Lower lobe of right lung (tissue), 2 donors: Measurements from ENCODE around the gene IFI27. TPM values are rescaled to one million over a fixed set of nuclear protein-coding genes. Genes with fewer than 3 reads are reported as not detected.
A peak's percentile ranks its signal among the peaks of the same experiment; 100 is the strongest.

Experiments
- ATAC-seq, 2 donors: fragments of 200-7000 bp; cut with Tn5 transposase; one replicate each; pipeline ENCODE4 v1.9.1; 2020 to 2022; ENCODE audit warnings: mild to moderate bottlenecking in 2 of 2, moderate library complexity in 2 of 2
- DNase-seq: peaks from one replicate; pipeline ENCODE4 v3.0.0-alpha.2; 2020
- H3K27ac ChIP-seq: fragments of 200-600 bp; one replicate; pipeline ENCODE4 v1.8.0; 2022
- H3K27me3 ChIP-seq: fragments of 200-600 bp; one replicate; pipeline ENCODE4 v1.8.0; 2022; ENCODE audit warnings: low read depth
- H3K36me3 ChIP-seq: fragments of 200-600 bp; one replicate; pipeline ENCODE4 v1.8.0; 2022; ENCODE audit warnings: mild to moderate bottlenecking
- H3K4me1 ChIP-seq: fragments of 200-600 bp; one replicate; pipeline ENCODE4 v1.8.0; 2022
- H3K4me3 ChIP-seq: fragments of 200-600 bp; one replicate; pipeline ENCODE4 v1.8.0; 2022; ENCODE audit warnings: mild to moderate bottlenecking
- H3K9me3 ChIP-seq: fragments of 200-600 bp; one replicate; pipeline ENCODE4 v1.8.0; 2022
- intact Hi-C: fragments of 100-400 bp; cut with DNase I; formaldehyde crosslinking; loops from one replicate; pipeline ENCODE4 v1.11.0; 2022
- total RNA-seq: library from RNA; stranded (reverse); fragmentation: NEBNext Ultra II Directional; extraction: Animal tissue kit (Norgen Biotek cat#: 25700); gene quantifications from one replicate; pipeline ENCODE4 v1.2.1, GENCODE V29; 2021
- TF ChIP-seq, protein P1 (sequence below): fragments of 200-600 bp; IDR thresholded peaks from one replicate; pipeline ENCODE4 v1.8.0; 2022; ENCODE audit warnings: antibody characterized with exemption, mild to moderate bottlenecking
- donor health status: DM: no; HTN: yes; CAD: no; lungs with severe emphysema.

Gene IFI27
- total RNA-seq, 1 donor from 2014 or later = 340 TPM

DNA sequence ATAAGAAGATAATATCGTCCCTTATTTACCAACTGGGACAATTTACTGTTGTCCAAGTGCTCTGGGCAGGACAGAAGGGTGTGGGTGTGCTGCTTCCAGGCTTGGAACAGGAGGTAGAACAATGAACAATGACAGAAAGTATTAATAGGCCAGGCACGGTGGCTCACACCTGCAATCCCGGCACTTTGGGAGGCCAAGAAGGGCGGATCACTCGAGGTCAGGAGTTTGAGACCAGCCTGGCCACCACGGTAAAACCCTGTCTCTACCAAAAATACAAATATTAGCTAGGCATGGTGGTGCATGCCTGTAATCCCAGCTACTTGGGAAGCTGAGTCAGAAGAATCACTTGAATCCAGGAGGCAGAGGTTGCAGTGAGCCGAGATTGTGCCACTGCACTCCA lies 2.5 kb downstream of the IFI27 start:
- TF ChIP-seq, protein P1, sequence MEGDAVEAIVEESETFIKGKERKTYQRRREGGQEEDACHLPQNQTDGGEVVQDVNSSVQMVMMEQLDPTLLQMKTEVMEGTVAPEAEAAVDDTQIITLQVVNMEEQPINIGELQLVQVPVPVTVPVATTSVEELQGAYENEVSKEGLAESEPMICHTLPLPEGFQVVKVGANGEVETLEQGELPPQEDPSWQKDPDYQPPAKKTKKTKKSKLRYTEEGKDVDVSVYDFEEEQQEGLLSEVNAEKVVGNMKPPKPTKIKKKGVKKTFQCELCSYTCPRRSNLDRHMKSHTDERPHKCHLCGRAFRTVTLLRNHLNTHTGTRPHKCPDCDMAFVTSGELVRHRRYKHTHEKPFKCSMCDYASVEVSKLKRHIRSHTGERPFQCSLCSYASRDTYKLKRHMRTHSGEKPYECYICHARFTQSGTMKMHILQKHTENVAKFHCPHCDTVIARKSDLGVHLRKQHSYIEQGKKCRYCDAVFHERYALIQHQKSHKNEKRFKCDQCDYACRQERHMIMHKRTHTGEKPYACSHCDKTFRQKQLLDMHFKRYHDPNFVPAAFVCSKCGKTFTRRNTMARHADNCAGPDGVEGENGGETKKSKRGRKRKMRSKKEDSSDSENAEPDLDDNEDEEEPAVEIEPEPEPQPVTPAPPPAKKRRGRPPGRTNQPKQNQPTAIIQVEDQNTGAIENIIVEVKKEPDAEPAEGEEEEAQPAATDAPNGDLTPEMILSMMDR = no peak
- H3K36me3 ChIP-seq = peaks cover 7% of the 10 kb centered on the region
- peak overlapping the region; percentile 59 for H3K4me3 ChIP-seq
- intact Hi-C loops = no loop called here
- H3K27me3 ChIP-seq = no peaks in the 10 kb centered on the region
- ATAC-seq = no peak
- no peak for DNase-seq
- H3K27ac ChIP-seq = peak overlapping the region; percentile 89
- peaks cover 16% of the 10 kb centered on the region for H3K4me1 ChIP-seq
- H3K9me3 ChIP-seq = no peaks in the 10 kb centered on the region

DNA sequence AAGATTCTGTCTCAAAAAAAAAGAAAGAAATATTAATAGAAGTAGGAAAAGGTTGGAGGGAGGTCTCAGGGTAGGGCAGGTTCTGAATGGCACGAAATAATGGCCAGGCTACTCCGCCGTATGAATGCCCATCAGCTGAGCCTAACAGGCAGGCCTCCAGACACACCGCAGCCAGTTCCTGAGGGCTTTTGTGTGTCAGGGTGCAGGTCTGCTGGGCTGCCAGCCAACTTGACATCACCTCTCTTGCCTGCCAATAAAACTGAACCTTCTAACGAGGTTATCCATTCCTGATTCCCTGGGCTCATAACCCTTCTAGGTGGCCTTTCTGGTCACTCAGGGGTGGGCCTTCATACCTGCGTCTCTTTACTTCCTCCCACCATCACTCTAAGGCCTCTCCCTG lies 3.0 kb downstream of the IFI27 start:
- intact Hi-C loops = no loop called here
- ATAC-seq = no peak

DNA sequence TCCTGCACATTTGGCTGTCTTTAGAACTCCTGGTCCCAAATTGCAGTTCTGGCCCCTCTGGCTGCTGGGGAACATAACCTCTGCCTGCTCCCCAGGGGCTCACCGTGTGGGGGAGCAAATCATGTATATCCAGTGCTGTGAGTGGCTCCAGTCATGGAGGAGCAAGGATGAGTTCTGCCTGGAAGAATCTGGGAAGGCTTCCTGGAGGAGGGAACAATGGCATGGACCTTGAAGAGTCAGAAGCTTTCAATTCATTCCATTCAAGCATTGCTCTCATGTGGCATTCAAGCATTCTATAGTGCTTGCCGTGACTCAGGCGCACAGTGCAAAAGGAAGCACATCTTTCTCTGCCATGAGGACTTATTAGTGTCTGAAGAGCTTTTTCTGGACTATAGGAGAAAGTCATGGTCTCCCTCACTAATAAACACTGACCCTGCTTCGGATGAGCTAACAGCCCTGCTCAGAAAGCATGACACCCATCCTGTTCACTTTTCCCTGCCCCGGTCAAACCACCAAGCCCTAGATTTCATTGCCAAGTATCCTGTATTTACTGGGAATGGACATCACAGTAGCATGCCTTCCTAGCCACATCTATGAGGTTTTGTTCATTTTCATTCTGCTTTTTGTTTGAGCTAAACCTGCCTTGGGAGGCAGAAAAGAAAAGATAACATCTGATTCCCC lies 3.5 kb downstream of the IFI27 start:
- intact Hi-C loops = no loop called here
- H3K4me3 ChIP-seq = no peak overlapping the region
- peak overlapping the region; percentile 89 for H3K27ac ChIP-seq
- no peak for DNase-seq
- TF ChIP-seq, protein P1 = no peak
- H3K27me3 ChIP-seq = no peaks in the 10 kb centered on the region
- no peak for ATAC-seq
- H3K9me3 ChIP-seq = no peaks in the 10 kb centered on the region
- H3K36me3 ChIP-seq = peaks cover 7% of the 10 kb centered on the region
- H3K4me1 ChIP-seq = peaks cover 16% of the 10 kb centered on the region

More for the DNA sequence above, 3.0 kb downstream of the IFI27 start:
- Histone ChIP-seq H3K27me3 (no peaks in the 10 kb centered on the region), H3K36me3 (peaks cover 7% of the 10 kb centered on the region), H3K4me3 (peak overlapping the region; percentile 59), H3K9me3 (no peaks in the 10 kb centered on the region), H3K27ac (peak overlapping the region; percentile 89), H3K4me1 (peaks cover 16% of the 10 kb centered on the region)
- DNase-seq = no peak
- TF ChIP-seq, protein P1 = no peak

DNA sequence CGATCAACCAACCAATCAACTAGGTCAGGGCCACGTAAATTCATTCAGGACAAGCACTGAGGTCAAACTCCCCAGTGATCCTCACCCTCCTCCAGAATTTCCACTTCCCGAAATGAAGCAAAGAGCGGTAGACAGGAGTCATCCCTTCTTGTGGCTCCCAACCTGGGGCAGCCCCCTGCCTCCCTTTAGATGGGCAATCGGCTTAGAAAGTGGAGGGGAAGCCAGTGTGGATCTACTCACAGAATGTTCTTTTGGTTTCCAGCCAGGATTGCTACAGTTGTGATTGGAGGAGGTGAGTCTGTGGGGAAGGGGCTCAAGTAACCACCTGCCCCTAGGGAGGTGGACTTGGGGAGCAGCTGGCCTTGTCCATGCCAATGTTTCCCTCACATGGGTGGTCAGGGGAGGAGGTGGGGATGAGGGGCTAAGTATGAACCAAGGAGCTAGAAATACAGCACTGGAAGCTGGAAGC lies 4.1 kb downstream of the IFI27 start:
- Histone ChIP-seq H3K36me3 (peaks cover 7% of the 10 kb centered on the region), H3K9me3 (peaks cover 6% of the 10 kb centered on the region), H3K4me1 (peaks cover 15% of the 10 kb centered on the region), H3K27me3 (no peaks in the 10 kb centered on the region), H3K4me3 (no peak overlapping the region), H3K27ac (peak overlapping the region; percentile 89)
- intact Hi-C loops = no loop called here
- TF ChIP-seq, protein P1 = no peak
- no peak for ATAC-seq
- DNase-seq = no peak

DNA sequence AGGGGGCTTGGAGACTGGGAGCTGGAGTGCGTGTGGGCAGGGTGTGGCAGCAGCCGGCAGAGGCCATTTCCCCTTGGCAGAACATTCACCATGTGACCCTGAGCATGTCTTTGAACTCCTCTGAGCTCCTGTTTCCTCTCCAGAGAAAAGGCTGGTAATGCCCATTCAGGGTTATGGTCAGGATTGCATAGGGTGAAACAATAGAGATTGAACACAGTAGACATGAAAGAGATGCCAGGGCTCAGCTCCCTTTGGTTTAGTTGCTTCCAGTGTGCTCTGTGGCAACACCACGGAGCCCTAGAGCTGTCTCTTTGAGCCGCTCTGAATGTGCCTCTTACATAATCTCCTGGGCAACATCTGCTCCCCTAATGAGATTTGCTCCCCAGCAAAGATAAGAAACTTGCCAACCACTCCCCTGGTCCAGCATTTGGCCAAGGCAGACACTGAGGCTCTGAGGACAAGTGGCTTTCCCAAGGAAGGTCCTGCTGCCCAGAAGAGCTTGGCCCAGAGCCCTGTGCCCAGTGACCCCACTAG lies 4.6 kb downstream of the IFI27 start:
- peaks cover 10% of the 10 kb centered on the region for H3K4me1 ChIP-seq
- H3K9me3 ChIP-seq = peaks cover 11% of the 10 kb centered on the region
- peaks cover 7% of the 10 kb centered on the region for H3K36me3 ChIP-seq
- DNase-seq (no peak), ATAC-seq (peak; percentile 41 to 47)
- H3K4me3 ChIP-seq = no peak overlapping the region
- peak overlapping the region; percentile 89 for H3K27ac ChIP-seq
- intact Hi-C loops = no loop called here
- H3K27me3 ChIP-seq = no peaks in the 10 kb centered on the region
- TF ChIP-seq, protein P1 = no peak
